Activated CD4-positive, alpha-beta T cell treated with anti-CD3 and anti-CD28 coated beads, Interleukin-2, Interleukin-6, amounts not matched to agents 100 ng/mL and 50 ng/mL, durations not matched to agents 16 hours and 8 hours (primary cell): Measurements from ENCODE around the gene KCNK3.

ENCODE experiments used
- DNase-seq: peaks from one replicate; pipeline ENCODE4 v3.0.0-alpha.2; 2020

Gene KCNK3

DNA sequence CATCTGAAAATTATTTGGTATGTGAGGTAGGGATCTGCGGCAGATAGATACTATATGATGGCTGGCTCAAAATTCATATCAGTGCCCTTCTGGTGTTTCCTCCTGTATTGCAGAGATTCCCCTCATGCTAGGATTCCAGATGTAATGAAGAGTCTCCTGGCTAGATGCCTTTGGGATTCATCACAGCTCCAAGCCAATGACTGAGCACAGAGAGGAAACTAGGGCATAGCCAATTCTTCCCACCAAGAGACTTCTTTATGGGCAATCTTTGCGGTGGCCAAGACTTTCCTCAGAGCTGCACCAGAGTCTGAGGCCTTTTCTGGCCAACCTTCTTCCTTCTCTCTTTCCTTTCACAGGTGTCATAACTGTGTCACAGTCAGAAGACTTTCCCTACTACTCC is 25.9 kb upstream of the KCNK3 start:
- no peak for DNase-seq

DNA sequence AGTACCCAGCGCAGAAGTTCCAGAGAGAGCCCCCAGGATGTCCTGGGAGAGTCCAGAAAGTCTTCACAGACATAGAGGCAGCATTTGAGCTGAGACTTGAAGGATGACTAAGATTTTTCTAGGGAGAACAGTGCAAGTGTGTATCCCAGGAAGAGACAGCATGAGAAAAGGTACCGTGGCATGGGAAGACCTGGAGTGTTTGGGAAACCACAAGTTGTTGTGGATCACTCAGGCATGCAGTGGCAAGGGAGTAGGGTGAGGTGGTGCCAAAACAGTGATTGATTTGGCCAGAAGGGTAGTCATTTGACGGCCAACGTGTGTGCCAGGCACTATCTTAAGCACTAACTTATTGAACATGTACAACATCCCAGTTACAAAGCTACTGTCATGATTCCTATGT is 24.5 kb upstream of the KCNK3 start:
- DNase-seq = no peak

DNA sequence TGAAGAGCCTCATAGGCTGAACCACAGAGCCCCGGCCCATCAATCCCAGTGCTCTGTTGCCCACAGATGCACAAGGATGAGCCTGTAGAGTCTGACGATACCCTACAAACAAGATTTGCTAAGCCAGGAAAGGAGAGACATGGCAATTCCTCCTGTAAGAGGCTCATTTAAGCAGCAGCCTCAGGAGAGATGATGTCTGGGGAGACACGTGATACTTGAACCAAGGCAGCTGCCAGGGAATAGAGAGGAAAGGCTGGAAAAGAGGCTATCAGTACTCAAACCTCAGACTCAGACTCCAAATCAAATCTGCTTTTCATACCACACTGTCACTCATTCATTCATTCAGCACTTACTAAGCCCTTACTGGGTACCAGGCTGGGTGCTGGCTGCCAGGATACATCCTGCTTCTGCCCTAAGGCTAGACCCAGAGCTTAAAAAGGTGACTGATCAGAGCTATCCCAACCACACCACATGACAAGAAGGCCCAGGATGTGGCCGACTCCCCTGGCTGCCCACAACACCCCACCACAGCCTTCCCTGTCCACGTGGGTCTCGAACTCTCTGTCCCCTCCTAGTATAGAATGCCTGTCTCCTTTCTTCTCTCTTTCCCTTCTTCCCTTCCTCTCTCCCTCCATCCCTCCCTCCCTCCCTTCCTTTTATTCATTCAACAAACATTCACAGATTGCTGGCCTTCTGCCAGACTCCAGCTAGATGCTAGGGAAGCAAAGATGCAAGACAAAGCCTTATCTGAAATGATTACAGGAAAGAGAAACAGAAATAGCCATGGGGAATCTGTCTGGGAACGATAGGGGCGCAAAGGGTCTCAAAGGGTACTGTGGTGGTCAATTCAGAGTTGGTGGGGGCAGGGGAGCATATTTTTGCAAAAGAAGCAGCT is 23.4 kb upstream of the KCNK3 start:
- DNase-seq = no peak

DNA sequence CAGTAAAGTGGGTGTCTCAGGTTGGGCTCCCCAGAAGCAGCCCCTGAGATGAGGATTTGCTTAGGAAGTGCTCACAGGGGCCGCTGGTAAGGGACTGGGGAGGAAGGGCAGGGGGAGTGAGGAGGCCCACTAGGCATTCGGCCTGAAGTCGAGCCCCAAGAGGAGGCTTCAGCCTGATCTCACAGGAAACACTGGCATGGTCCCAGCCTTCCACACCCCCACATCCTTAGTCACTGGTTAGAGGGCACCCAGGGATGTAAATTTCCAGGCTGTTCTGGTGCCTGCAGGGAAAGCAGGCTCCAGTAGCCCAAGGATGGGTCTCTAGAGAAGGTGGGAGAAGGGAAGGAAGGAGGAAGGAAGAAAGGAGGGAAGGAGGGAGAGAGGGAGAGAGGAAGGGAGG is 22.4 kb upstream of the KCNK3 start:
- DNase-seq = no peak

DNA sequence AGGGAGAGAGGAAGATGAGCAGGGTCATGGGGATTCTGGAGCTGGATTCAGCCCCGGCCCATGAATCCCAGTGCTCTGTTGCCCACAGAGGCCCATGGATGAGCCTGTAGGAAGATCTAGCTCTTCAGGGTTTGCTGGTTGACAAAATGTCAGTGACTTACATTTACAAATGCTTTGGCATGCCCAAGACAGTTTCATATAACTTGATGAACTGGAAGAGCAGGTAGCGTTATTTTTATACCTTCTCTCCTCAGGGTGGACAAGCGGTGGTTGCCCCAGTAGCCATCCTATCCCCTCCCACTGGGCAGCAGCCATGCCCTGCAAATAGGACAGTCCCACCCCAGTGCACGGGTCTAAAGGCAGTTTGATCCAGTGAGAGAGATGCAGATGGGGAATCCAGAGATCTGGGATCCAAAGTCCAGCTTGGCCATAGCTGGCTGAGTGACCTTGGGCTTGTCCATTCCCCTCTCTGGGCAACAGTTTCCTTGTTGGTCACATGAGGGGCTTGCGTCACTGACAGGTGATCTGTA is 21.5 kb upstream of the KCNK3 start:
- no peak for DNase-seq

DNA sequence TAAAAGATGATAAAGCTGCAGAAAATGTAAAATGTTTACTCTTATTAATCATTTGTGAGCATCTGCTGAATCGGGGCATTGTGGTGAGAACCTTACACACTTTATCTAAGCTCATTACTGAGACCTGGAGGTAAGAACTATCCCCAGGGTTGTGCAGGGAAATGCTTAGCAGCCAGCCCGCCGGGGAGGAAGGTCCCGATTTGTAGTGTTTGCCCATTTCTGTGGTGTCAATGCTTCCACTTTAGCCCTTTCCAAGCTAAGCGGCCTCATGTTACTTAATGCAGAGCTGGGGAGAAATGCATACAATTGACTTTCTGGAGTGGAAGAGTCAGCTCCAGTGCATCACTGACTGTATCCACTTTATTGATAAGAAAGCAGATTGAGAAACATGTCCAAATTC is 20.8 kb upstream of the KCNK3 start:
- no peak for DNase-seq

DNA sequence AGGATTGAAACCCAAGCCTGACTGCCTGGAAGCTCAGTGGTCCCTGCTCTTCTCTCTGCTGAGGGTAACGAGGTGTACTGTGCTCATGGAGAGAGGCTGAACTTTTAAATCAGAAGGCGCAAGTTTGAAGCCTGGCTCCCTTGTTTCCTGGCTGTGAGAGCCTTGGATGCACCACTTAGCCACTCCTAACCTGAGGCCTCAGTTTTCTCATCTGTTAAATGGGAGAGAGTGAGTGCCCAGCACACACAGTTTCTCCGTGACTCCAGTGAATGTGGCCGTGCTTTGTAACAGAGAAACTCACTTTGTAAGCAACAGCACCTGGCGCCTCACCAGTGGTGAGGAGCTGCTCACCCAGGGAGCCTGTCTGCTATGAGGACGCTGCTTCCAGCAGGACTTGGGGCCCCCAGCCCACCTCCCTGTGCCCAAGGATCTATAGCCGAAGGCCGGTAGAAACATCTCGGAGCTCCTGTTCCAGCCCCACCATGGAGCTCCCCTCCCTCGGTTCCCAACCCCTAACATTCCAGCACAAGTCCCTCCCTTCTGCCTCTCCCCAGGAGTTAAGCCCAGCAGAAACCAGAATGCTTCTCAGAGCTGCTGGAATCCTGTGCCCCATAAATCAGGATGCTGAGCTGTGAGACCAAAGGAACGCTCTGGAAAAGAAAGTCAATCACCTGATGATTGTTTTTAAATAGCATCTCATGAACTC is 20.3 kb upstream of the KCNK3 start:
- DNase-seq = no peak

DNA sequence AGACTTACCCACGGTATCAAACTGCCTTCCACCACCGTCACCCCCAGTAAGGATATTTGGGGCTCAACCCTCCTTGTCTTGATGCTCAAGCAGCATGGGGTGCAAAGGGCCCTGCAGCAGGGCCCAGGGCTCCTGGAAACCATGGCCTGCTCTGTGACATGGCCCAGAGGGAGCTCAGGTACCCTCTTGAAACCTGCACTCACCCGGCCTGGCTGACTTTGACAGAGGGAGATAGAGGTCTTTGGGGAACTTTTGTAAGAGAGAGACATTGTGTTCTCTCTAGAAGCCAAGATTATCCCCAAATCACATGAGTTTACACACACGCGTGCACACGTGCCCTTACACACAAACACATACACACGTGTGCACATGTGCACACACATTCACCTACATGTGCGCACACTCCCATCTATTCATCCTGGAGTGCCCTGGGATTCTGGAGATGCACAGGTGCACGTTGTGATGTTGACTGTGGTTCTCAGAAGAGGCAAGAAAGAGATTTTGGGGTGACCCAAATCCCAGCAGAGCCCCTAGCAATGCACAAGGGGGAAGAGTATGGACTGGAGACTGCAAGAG is 19.6 kb upstream of the KCNK3 start:
- DNase-seq = no peak

DNA sequence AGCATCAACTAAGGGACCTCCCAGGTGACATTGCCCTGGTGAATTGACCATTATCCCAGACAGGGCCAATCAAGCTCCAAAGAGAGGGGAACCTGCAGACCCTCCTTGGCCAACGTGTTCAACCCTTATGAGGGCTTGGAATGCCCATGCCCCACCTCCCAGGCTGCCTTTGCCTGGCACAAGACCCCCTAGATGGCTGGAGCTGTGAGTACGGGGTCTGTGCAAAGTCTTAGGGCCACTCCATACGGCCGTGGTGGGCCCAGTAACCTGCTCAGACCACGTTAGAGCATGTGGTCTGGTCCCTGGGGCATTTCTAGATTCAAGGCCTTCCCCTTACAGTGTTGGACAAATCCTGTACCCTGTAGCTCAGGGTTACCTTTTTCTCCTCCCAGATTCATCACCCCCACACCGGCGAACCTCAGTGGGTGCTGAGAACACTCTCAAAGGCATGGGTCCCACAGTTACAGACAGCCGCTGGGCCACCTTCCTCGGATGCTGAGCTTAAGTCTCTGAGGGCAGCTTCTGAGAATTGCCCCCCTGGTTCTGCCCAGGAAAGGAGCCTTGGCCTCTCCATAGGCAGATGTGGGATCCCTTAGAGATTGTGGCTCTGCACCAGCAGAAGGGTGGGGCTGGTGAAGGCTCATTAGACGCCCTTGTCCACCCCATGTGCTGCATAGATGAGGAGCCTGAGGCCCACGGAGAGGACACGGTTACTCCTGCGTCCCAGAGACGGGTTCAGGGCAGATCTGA is 18.3 kb upstream of the KCNK3 start:
- no peak for DNase-seq

DNA sequence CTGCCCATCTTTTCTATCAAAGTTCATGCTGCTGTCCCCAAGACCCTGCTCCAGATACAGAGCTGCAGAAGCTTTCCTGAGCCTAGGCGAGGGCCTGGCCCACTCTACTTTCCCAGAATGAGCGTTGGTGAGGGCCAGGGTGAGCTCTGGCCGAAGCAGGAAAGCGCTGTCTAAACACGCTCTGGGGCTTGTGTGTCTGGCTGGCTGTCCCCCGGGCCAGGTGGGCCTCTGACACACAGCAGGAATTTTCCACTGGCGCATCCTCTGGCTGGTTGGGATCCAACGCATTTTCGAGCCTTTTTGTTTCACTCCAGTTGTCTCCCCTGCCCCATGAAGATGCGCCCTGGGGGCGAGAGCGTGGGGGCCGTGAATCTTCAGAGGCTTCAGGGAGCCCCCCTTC is 17.8 kb upstream of the KCNK3 start:
- DNase-seq = no peak

DNA sequence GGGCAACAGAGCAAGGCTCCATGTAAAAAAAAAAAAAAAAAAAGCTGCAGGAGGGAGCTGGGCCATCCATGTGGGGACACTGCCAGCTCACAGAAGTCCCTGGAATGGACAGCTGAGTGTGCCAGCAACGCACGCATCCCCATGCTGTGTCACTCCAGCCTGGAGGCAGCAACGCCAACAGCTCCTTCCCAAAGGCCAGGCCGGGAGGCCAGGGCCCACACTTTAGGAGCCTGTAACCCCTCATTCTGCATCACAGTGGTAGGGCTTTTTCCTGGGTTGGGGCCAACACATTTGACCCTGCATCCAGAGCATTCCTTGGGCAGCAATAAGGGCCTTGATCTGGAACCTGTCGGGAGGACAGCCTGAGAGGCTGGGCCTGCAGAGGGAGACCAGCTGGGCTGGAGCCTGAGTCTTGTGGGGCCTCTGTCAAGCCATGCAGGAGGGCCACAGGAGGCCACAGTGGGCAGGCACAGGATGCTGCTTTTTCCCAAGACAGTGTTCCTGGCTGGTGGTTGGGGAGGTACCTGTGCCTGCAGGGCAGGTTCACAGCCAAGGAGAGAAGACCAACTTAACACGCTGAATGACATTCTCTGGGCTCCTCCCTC is 16.8 kb upstream of the KCNK3 start:
- DNase-seq = no peak

DNA sequence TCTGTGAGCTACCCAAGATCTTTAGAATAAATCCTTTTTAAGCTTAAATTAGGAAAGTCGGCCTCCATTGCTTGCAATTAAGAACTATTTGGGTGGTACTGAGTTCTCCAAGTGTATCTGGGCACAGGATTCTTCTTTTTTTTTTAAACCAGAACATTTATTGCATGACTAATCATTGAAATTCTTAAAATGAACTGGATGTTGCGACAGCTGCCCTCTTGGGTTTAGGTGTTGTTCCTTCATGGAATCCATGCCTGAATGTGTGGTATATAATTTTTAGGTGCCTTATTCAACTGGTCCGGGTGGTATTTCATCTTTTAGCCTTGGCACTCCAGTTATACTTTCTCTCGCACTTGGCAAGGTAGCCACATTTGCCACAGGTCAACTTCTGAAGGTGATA is 14.5 kb upstream of the KCNK3 start:
- no peak for DNase-seq

DNA sequence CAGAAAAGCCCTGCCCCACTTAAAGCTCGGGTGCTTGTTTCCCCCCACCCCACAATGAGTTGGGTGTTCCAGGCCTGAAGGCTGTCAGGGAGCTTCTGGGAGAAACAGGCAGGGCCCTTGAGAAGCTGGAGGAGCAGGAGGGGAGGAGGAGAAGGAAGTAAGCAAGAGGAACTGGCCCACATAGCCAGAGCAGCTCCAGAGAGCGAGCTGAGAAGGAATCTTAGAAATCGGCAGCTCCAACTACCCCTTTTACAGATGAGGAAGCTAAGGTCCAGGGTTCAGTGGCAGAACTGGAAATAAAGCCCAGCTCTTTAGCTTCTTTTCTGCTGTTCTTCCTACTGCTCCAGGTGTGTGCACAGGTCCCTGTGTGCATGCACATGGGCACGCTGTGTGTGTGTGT is 12.7 kb upstream of the KCNK3 start:
- no peak for DNase-seq

DNA sequence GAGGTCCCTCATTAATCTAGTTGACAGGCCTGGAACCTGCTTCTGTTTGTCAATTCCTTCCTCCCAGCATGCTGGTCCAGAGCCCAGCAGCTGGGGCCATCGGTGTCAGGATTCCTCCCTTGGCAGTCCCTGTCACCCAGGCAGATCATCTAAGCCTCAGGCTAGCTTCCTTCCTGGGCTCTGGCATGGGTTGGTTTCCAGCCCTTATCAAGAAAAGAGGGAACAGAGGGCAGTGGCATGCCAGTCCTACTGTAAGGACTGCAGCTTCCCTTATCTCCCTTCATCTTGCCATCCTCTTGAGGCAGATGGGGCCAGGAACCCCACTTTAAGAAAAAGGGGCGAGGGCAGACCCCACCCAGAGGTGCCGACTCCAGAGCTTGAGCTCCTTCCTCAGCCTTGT is 10.9 kb upstream of the KCNK3 start:
- DNase-seq = no peak

DNA sequence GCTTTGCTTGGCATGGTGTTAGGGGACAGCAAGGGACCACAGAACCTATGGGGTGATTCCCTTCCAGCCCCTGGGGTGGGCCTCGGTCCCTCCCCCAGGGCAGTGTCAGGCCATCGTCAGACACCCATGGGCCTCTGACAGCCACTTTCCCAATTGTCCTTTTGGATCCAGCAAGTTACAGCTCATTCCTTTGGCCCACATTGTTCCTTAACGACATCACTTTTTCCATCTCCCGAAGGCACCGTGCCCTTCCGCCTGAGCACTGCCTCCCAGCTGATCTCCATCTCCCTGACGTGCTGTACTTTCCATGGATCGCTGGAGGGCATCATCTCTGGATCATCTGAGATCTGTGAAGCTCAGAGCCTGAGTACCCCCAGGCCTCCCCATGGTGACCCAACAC is 10.4 kb upstream of the KCNK3 start:
- no peak for DNase-seq

DNA sequence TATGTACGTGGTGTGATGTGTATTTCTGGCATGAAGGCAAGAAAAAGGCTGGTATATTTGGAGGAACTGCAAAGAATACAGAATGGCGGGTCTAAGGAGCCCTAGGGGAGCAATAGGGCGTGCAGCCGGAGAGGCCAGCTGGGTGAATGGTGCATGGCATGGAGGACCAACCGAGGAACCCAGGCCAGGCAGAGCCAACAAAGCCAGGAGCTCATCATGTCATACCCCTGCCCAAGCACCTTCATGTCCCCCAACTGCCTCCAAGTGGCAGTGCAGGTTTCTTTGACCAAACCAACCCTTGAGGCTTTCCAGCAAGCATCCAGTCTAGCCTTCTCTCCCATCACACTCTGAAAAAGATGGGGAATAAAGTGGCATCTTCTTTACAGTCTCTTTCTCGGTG is 8.9 kb upstream of the KCNK3 start:
- DNase-seq = no peak

DNA sequence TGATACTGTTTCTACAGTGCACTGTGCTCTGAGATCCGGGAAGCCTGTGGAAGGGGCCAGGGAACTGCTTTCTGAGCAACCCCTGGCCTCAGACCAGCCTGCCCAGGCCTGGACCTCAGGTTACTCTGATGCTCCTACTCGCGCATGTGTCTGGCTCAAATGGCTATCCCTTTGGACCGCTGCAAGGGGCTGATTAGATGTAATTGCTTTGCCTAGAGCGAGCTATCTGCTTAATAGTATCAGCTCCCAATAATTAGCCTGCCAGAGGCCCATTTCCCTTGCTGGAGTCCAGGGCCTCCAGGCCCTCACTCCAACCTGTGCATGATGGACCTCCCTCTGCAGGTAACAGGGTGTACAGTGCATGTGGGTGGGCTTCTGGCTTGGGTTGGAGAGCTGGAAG is 7.2 kb upstream of the KCNK3 start:
- DNase-seq = no peak

DNA sequence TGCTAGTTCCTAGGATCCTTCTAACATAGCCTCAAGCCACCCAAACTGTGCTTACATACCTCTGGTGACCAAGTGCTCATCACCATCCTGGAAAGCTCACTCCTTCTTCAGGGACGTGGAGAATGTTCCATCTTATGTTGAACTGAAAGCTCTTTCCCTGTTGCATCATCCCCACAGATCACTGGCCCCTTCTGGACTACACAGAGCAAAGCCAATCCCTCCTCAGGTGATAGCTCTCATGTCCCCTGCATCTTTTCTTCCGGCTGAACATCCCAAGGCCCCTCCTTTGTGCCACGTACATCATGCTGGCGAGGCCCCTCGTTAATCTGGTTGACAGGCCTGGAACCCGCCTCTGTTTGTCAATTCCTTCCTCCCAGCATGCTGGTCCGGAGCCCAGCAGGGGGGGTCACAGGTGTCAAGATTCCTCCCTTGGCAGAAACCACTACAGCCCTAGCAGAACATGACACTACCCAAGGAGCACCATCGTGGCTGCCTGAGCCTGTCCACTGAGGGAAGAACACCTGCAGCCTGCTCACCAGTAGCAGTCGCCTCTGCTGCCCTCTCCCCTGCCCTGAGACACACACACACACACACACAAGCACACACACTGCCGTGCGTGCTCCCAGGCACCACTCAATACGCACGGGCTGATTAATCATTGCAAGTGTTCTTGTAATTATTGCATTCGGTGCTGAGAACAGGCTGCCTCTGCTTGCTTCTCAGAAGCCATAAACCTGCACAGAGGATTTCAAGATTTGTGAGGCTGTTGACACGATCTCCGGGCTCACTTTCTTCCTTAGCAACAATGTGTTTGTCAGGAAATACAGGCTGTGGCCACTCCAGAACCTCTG is 6.3 kb upstream of the KCNK3 start:
- no peak for DNase-seq

DNA sequence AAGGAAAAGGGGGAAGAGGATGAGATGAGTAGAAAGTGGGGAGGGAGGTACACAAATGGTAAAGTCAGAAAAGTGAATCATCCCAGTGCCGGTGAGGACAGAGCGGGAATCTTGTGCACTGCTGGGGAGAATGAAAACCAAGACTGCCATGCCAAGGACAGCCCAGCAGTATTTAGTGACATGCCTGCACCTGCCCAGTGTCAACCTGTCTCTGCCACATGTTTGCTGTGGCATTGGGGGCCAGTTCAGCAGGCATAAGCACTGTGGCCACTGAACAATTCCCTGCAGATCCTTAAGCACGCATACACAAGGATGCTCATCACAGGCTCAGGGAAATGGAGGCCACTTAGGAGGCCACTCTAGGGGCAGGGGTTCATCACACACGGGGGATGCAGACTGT is 5.2 kb upstream of the KCNK3 start:
- no peak for DNase-seq

DNA sequence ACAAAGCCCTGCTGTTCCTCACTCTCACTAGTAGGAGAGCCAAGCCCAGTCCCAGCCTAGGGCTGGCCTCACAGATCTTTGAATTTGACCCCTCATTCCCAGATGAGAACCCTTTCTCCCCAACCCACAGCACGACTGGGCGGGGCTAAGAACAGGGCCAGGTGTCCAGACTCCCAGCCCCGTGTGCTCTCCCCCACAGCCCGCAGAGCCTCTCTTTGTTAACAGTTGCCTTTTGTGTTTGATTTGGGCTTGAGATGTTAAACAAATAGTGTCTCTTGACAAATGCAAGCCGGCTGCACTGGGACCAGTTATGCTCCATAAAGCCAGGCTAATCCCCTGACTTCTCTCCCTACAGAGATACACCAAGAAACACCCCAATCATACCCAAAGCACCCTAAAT is 4.7 kb upstream of the KCNK3 start:
- no peak for DNase-seq

DNA sequence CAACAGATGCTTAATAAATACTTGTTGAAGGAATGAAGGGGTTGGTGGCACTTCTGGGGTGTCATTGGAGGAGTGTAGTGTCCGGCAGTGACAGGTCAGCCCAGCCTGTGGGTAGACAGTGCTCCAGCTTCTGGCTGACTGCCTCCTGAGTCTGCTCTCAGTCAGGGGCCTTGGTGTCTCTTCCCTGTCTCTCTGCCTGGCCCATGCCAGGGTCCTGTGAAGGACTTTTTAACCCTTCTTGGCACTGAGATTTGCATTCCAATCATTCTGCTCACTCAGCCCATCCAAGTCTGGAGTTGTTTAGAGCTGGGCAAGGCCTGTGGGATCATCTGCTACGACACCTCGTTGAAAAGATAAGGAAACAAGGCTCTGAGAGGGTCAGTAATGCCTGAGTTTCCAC is 1.4 kb upstream of the KCNK3 start:
- no peak for DNase-seq

DNA sequence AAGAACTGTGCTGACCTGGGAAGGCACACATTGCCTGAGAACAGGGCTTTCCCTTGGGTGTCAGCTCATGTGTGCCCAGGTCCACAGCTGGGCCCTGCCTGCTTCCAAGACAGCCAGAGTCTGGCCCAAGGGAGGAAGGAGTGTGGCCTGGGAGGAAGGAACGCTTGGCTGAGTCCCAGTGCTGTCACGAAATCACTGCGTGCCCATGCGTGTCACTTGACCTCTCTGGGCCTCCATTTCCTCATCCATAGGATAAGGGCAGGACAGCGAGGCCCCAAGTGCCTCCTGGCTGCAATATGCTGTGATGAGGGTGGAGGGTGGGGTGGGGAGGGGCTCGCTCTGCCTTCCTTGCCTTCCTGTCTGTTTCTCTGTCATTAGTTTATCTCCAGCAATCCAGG is 642 bp upstream of the KCNK3 start:
- no peak for DNase-seq
